Raji (cell line): ENCODE results near the gene LEMD2.

Experiments used
- POLR2A ChIP-seq: IDR thresholded peaks from 2 replicates; pipeline ENCODE4 v1.6.1; 2011; ENCODE audit warnings: low read depth, low read length, control low read depth; ENCODE audit not compliant: insufficient read depth

LEMD2 gene

GRCh38 chr6:33822575-33823395 lies 33.9 kb upstream of the LEMD2 start:
- no peak for TF ChIP-seq POLR2A

- TF ChIP-seq POLR2A = no peak
These were observed 32.0 kb upstream of the LEMD2 start for GRCh38 chr6:33820784-33821520.

GRCh38 chr6:33820243-33820642 lies 31.3 kb upstream of the LEMD2 start:
- TF ChIP-seq POLR2A = no peak

- TF ChIP-seq POLR2A = no peak
These were observed 30.1 kb upstream of the LEMD2 start for GRCh38 chr6:33819021-33819420.

- no peak for TF ChIP-seq POLR2A
These were observed 29.4 kb upstream of the LEMD2 start for GRCh38 chr6:33818293-33818692.

- TF ChIP-seq POLR2A = no peak
These were observed 28.6 kb upstream of the LEMD2 start for GRCh38 chr6:33817489-33817888.

- no peak for TF ChIP-seq POLR2A
These were observed 28.0 kb upstream of the LEMD2 start for GRCh38 chr6:33816911-33817310.

- TF ChIP-seq POLR2A = no peak
These were observed 26.9 kb upstream of the LEMD2 start for GRCh38 chr6:33815854-33816253.

- TF ChIP-seq POLR2A = no peak
These were observed 25.4 kb upstream of the LEMD2 start for GRCh38 chr6:33813990-33814985.

GRCh38 chr6:33813246-33813904 lies 24.4 kb upstream of the LEMD2 start:
- TF ChIP-seq POLR2A = no peak

- no peak for TF ChIP-seq POLR2A
These were observed 23.7 kb upstream of the LEMD2 start for GRCh38 chr6:33812669-33813068.

- TF ChIP-seq POLR2A = no peak
These were observed 20.7 kb upstream of the LEMD2 start for GRCh38 chr6:33809594-33809993.

- no peak for TF ChIP-seq POLR2A
These were observed 19.8 kb upstream of the LEMD2 start for GRCh38 chr6:33808641-33809180.

GRCh38 chr6:33807606-33808005 lies 18.7 kb upstream of the LEMD2 start:
- no peak for TF ChIP-seq POLR2A
